ENCODE results near the gene SPSB4. TPM values are rescaled to one million over a fixed set of nuclear protein-coding genes. Genes with fewer than 3 reads are reported as not detected.

The SPSB4 gene
- total and polyA plus RNA-seq, 10 of the 15 experiments (the other 5 are each of a cell fraction or from before 2014, with no cell fraction given) = not detected

GRCh38 chr3:141183606-141184005 lies 132.5 kb downstream of the SPSB4 start:
- ChIA-PET RAD21 (ENCODE audit: unreplicated experiment) (interaction anchor here (0.6 kb wide), 1 partner anchor 572 kb away, joined by 4 read pairs; no protein-coding TSS in a partner anchor), CTCF (interaction anchor here (1.2 to 2.7 kb wide), 4 partner anchors 8 to 173 kb away, joined by 4 to 11 read pairs (median 4); no protein-coding TSS in a partner anchor), SMC1A (ENCODE audit: uncharacterized antibody, unreplicated experiment) (interaction anchor here (1.0 kb wide), 1 partner anchor 135 kb away, joined by 4 read pairs; no protein-coding TSS in a partner anchor), POLR2A (no interaction called here)
- no peaks in the 10 kb centered on the region for H3K9me3 ChIP-seq (replicated peaks; ENCODE audit: control insufficient read depth, insufficient read depth, low read length)
- no TSS peak for BruUV-seq (replicated peaks)
- H3K4me1 ChIP-seq (ENCODE audit: control insufficient read depth, insufficient read depth, low read length) = no peaks in the 10 kb centered on the region
- in situ Hi-C loops (cut with MboI) (no loop called here), intact Hi-C loops (cut with micrococcal nuclease; ENCODE audit: unreplicated experiment) (no loop called here)
- no peak overlapping the region for H3K9ac ChIP-seq (ENCODE audit: control insufficient read depth, insufficient read depth, low read length)
- H3K27ac ChIP-seq (ENCODE audit: control insufficient read depth, insufficient read depth) = no peak overlapping the region
- no peaks in the 10 kb centered on the region for H3K36me3 ChIP-seq (ENCODE audit: control insufficient read depth in 2 of 2, insufficient read depth in 2 of 2, low read length in 1 of 2)
- WGBS (ENCODE audit: insufficient coverage, insufficient replicate concordance, low lambda C conversion rate, missing lambda C conversion rate) = 0% methylated on average over 2 of the region's 2 CpGs
- H3K4me3 ChIP-seq = no peak overlapping the region
- TF ChIP-seq RCOR1 (conservative IDR thresholded peaks at IDR 0.05; ENCODE audit: low read depth, low read length) (no peak), TBL1XR1 (IDR thresholded peaks at IDR 0.05; ENCODE audit: low read depth, low read length) (no peak), MAX (IDR thresholded peaks at IDR 0.05; ENCODE audit: low read depth, low read length) (no peak), ZSCAN29 (IDR thresholded peaks at IDR 0.05) (no peak), HDGF (IDR thresholded peaks at IDR 0.05) (no peak), SUZ12 (IDR thresholded peaks at IDR 0.05; ENCODE audit: unreplicated experiment) (no peak), HSF1 (IDR thresholded peaks at IDR 0.05; ENCODE audit: low read depth, low read length) (no peak), JUNB (IDR thresholded peaks at IDR 0.05) (no peak), EP300 (IDR thresholded peaks at IDR 0.05; ENCODE audit: borderline replicate concordance in 1 of 2, control insufficient read depth in 1 of 2, low read depth in 2 of 2, low read length in 2 of 2) (no peak), ZZZ3 (IDR thresholded peaks at IDR 0.05; ENCODE audit: control insufficient read depth, insufficient read length, low read depth) (no peak), RELA (IDR thresholded peaks at IDR 0.05; ENCODE audit: borderline replicate concordance, partially characterized antibody) (no peak), RELB (IDR thresholded peaks at IDR 0.05; ENCODE audit: low read depth) (no peak), BCL3 (IDR thresholded peaks at IDR 0.05; ENCODE audit: borderline replicate concordance, insufficient read depth, low read depth, low read length, poor library complexity, severe bottlenecking) (no peak), GATAD2B (conservative IDR thresholded peaks at IDR 0.05; ENCODE audit: low read depth) (no peak), BRCA1 (IDR thresholded peaks at IDR 0.05; ENCODE audit: low read depth, low read length) (no peak), STAT3 (IDR thresholded peaks at IDR 0.05; ENCODE audit: low read depth, low read length) (no peak), PAX8 (IDR thresholded peaks at IDR 0.05) (no peak), ZNF217 (IDR thresholded peaks at IDR 0.05) (no peak), SMC3 (IDR thresholded peaks at IDR 0.05; ENCODE audit: borderline replicate concordance, low read length) (no peak)
- H4K20me1 ChIP-seq (ENCODE audit: control insufficient read depth, insufficient read depth) = no peaks in the 10 kb centered on the region
- peaks cover 0 to 2% of the 10 kb centered on the region in 2 experiments; a peak in 1 of 4 replicates for H3K27me3 ChIP-seq (replicated peaks in 1 of 2; ENCODE audit: control insufficient read depth in 2 of 2, insufficient read depth in 2 of 2, low read length in 1 of 2)
- ATAC-seq (no peak), DNase-seq (ENCODE audit: low read depth, low spot score) (no peak), FAIRE-seq (no peak)
- H3K79me2 ChIP-seq (ENCODE audit: control insufficient read depth, insufficient read depth, low read length) = no peaks in the 10 kb centered on the region
- no peak overlapping the region for H2AFZ ChIP-seq (ENCODE audit: control insufficient read depth, low read depth, low read length)
- no peak overlapping the region for H3K4me2 ChIP-seq (ENCODE audit: control insufficient read depth, insufficient read depth)

All from GM12878 (cell line).